Suprapubic skin (tissue), 4 donors: ENCODE results near the gene RASSF4. TPM values are rescaled to one million over a fixed set of nuclear protein-coding genes. Genes with fewer than 3 reads are reported as not detected.

Experiments used
- DNase-seq, 2 donors: peaks; one replicate each; pipeline ENCODE4 v3.0.0-alpha.2; 2019; ENCODE audit warnings: low spot score in 2 of 2
- H3K27ac ChIP-seq: fragments of 200-600 bp; sonication (generic); one replicate; pipeline ENCODE4 v1.5.1; 2019
- H3K27me3 ChIP-seq: fragments of 200-600 bp; sonication (generic); one replicate; pipeline ENCODE4 v1.5.1; 2019
- H3K36me3 ChIP-seq: fragments of 200-600 bp; sonication (generic); one replicate; pipeline ENCODE4 v1.5.1; 2019
- H3K4me1 ChIP-seq: fragments of 200-600 bp; sonication (generic); one replicate; pipeline ENCODE4 v1.5.1; 2019
- H3K4me3 ChIP-seq: fragments of 200-600 bp; sonication (generic); one replicate; pipeline ENCODE4 v1.5.1; 2019; ENCODE audit warnings: mild to moderate bottlenecking
- H3K9me3 ChIP-seq: fragments of 200-600 bp; sonication (generic); one replicate; pipeline ENCODE4 v1.5.1; 2019
- EP300 ChIP-seq: sonication (generic); formaldehyde crosslinking; IDR thresholded peaks from one replicate; pipeline ENCODE4 v1.6.1; 2017; ENCODE audit warnings: antibody characterized with exemption
- POLR2A ChIP-seq, 2 donors: fragments of 450-650 bp; IDR thresholded peaks; one replicate each; pipeline ENCODE4 v1.6.1; 2017; ENCODE audit warnings: antibody characterized with exemption in 2 of 2, mild to moderate bottlenecking in 2 of 2, moderate library complexity in 2 of 2
- POLR2AphosphoS5 ChIP-seq, 3 donors: sonication (generic); formaldehyde crosslinking; IDR thresholded peaks; one replicate each; pipeline ENCODE4 v1.6.1; 2017; ENCODE audit warnings: antibody characterized with exemption in 3 of 3
- WGBS: methylation state at CpG from one replicate; pipeline ENCODE4 v1.1.5; 2018; 5-methylcytosine and 5-hydroxymethylcytosine counted together
- total RNA-seq, 4 donors: library from RNA; depleted of rRNA; stranded (reverse); fragments of >200 nt; gene quantifications; one replicate each; pipeline ENCODE4 v1.1.0, GENCODE V29; 2016
- TF ChIP-seq, protein P1 (sequence below), 2 donors: fragments of 200-600 bp in 1 of 2; fragments of 450-650 bp in 1 of 2; sonication (generic) in 1 of 2; IDR thresholded peaks; one replicate each; pipeline ENCODE4 v1.5.1; 2016 to 2019; ENCODE audit warnings: antibody characterized with exemption in 2 of 2, mild to moderate bottlenecking in 1 of 2, moderate library complexity in 1 of 2

Gene RASSF4
- total RNA-seq, 4 donors from 2014 or later: 4.4 to 23.3 (median 12.9) TPM

DNA sequence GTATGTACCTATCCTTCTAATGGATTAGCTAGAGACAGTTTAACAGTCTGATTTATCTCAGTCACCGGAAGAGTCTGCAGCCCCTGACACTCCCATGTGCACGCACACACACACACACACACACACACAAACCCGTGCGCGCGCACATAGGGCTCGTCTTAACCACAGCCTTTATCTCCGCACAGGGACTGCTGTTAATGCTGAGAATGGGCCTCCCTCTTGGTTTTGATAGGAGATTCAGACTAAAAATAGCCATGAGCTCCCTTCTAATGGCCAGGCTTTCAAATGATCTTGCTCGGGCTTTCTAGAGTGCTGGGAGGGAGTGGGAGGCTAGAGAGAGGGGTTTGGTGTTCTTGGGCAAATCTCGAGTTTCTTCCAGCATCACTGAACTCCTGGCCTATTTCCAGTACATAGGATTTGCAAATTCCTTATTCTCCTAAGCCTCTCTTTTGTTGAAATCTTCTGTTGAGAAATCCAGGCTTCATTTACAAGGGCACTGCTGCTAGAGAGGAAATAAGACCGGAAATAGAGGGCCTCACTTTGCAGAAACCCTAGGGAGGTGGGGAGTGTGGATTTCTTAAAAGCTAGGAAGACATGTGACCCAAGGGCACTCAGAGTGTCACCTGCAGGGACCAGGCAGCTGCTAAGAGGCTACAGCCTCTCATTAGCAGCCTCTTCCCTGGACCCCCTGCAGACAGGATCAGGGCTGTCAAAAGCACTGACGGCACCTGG is 46.1 kb upstream of the RASSF4 start:
- 75% methylated on average over 12 of the region's 12 CpGs for WGBS

GRCh38 chr10:44914891-44915290 is 44.7 kb upstream of the RASSF4 start:
- no peaks in the 10 kb centered on the region for H3K36me3 ChIP-seq
- no peak for DNase-seq
- TF ChIP-seq POLR2AphosphoS5 (IDR thresholded peaks at IDR 0.05) (no peak), POLR2A (IDR thresholded peaks at IDR 0.05) (no peak), EP300 (no peak)
- TF ChIP-seq, protein P1, sequence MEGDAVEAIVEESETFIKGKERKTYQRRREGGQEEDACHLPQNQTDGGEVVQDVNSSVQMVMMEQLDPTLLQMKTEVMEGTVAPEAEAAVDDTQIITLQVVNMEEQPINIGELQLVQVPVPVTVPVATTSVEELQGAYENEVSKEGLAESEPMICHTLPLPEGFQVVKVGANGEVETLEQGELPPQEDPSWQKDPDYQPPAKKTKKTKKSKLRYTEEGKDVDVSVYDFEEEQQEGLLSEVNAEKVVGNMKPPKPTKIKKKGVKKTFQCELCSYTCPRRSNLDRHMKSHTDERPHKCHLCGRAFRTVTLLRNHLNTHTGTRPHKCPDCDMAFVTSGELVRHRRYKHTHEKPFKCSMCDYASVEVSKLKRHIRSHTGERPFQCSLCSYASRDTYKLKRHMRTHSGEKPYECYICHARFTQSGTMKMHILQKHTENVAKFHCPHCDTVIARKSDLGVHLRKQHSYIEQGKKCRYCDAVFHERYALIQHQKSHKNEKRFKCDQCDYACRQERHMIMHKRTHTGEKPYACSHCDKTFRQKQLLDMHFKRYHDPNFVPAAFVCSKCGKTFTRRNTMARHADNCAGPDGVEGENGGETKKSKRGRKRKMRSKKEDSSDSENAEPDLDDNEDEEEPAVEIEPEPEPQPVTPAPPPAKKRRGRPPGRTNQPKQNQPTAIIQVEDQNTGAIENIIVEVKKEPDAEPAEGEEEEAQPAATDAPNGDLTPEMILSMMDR (IDR thresholded peaks at IDR 0.05): no peak
- peaks cover 2% of the 10 kb centered on the region for H3K4me1 ChIP-seq
- no peaks in the 10 kb centered on the region for H3K9me3 ChIP-seq
- WGBS: 83% methylated on average over 1 of the region's 2 CpGs
- no peaks in the 10 kb centered on the region for H3K27me3 ChIP-seq
- H3K4me3 ChIP-seq: no peak overlapping the region
- H3K27ac ChIP-seq: no peak overlapping the region

More for the DNA sequence above, 46.1 kb upstream of the RASSF4 start:
- Histone ChIP-seq H3K27me3 (no peaks in the 10 kb centered on the region), H3K4me1 (peaks cover 2% of the 10 kb centered on the region), H3K9me3 (no peaks in the 10 kb centered on the region), H3K36me3 (no peaks in the 10 kb centered on the region), H3K27ac (no peak overlapping the region), H3K4me3 (no peak overlapping the region)
- TF ChIP-seq EP300 (no peak), POLR2A (IDR thresholded peaks at IDR 0.05) (no peak), POLR2AphosphoS5 (IDR thresholded peaks at IDR 0.05) (no peak)
- TF ChIP-seq, protein P1 (IDR thresholded peaks at IDR 0.05): no peak
- DNase-seq: no peak

DNA sequence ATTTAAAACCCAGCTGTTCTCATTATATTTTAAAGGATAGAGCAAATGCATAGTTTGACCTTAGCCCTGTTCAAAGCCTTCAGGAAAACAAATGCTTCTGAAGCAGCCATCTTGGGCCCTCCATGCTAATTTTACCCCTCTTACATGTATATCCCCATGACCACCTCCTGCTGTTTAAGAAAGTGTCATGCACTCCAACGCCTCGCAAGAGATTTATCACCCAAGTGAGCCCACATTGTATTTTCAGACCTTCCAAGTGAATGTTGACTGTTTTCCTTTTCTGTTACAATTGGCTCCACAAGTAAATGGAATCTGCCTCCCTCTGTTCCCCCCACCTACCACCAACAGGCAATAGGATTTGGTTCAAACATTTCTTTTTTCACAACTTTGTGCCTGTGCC is 43.2 kb upstream of the RASSF4 start:
- WGBS: 86% methylated on average over 2 of the region's 2 CpGs
- Histone ChIP-seq H3K27me3 (no peaks in the 10 kb centered on the region), H3K4me3 (no peak overlapping the region), H3K36me3 (no peaks in the 10 kb centered on the region), H3K9me3 (no peaks in the 10 kb centered on the region), H3K27ac (no peak overlapping the region), H3K4me1 (no peaks in the 10 kb centered on the region)
- TF ChIP-seq POLR2AphosphoS5 (IDR thresholded peaks at IDR 0.05) (no peak), POLR2A (IDR thresholded peaks at IDR 0.05) (no peak), EP300 (no peak)
- TF ChIP-seq, protein P1 (IDR thresholded peaks at IDR 0.05): no peak
- no peak for DNase-seq

DNA sequence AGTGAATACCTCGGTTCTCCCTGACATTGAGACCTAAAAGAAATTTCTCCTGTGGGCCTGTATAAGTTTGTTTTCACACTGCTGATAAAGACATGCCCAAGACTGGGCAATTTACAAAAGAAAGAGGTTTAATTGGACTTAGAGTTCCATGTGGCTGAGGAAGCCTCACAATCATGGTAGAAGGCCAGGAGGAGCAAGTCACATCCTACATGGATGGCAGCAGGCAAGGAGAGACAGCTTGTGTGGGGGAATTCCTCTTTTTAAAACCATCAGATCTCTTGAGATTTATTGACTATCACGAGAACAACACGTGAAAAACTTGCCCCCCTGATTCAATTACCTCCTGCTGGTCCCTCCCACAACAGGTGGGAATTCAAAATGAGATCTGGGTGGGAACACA is 41.8 kb upstream of the RASSF4 start:
- WGBS: 51% methylated on average over 3 of the region's 3 CpGs
- Histone ChIP-seq H3K27ac (no peak overlapping the region), H3K27me3 (no peaks in the 10 kb centered on the region)

GRCh38 chr10:44920252-44920651 is 39.4 kb upstream of the RASSF4 start:
- Histone ChIP-seq H3K27me3 (no peaks in the 10 kb centered on the region), H3K36me3 (no peaks in the 10 kb centered on the region), H3K4me1 (no peaks in the 10 kb centered on the region), H3K9me3 (no peaks in the 10 kb centered on the region), H3K27ac (no peak overlapping the region), H3K4me3 (no peak overlapping the region)
- 91% methylated on average over 3 of the region's 3 CpGs for WGBS
- TF ChIP-seq, protein P1 (IDR thresholded peaks at IDR 0.05): no peak
- no peak for TF ChIP-seq EP300
- TF ChIP-seq POLR2AphosphoS5 (IDR thresholded peaks at IDR 0.05): no peak
- TF ChIP-seq POLR2A (IDR thresholded peaks at IDR 0.05): no peak
- DNase-seq: peak in 1 of 2 donors; percentile 22

More for the DNA sequence above, 41.8 kb upstream of the RASSF4 start:
- TF ChIP-seq, protein P1 (IDR thresholded peaks at IDR 0.05): no peak
- Histone ChIP-seq H3K4me3 (no peak overlapping the region), H3K4me1 (no peaks in the 10 kb centered on the region), H3K36me3 (no peaks in the 10 kb centered on the region), H3K9me3 (no peaks in the 10 kb centered on the region)
- peak in 1 of 2 donors; percentile 2 for DNase-seq
